ENCODE measurements around the gene JAG1. TPM values are rescaled to one million over a fixed set of nuclear protein-coding genes. Genes with fewer than 3 reads are reported as not detected.

Gene JAG1
- total RNA-seq, 6 donors from 2014 or later, result 37.7 to 57.4 (median 47.0) TPM

DNA sequence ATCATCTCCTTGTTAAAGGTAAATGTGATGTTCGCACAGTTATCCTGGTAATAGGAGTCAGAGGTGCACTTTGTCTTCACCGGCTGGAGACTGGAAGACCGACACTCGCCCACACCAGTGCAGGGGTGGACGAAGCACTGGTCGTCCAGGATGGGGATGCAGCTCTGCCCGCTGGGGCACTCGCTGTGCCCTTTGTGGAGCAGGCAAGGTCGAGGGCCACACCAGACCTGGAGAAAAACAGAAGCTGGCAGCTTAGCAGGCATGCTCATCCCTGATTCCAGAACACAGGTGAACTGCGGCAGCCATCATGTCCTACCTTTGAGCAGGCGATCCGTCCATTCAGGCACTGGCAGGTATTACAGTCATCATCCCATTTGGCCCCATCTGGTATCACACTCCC, 32.3 kb downstream of the JAG1 start:
- H3K4me1 ChIP-seq, result peaks cover 12 to 24% (median 21%) of the 10 kb centered on the region in 4 donors
- H3K27me3 ChIP-seq, result no peaks in the 10 kb centered on the region
- H3K36me3 ChIP-seq, result peaks cover 45 to 89% (median 74%) of the 10 kb centered on the region in 4 donors
- H3K9me3 ChIP-seq, result no peaks in the 10 kb centered on the region
- DNase-seq (peak in 1 of 2 donors; percentile 41), ATAC-seq (ENCODE audit: low FRiP score in 2 of 2) (no peak)
- TF ChIP-seq POLR2A (IDR thresholded peaks at IDR 0.05) (no peak), EP300 (IDR thresholded peaks at IDR 0.05) (no peak), POLR2AphosphoS5 (IDR thresholded peaks at IDR 0.05) (no peak)
- TF ChIP-seq, protein P1, sequence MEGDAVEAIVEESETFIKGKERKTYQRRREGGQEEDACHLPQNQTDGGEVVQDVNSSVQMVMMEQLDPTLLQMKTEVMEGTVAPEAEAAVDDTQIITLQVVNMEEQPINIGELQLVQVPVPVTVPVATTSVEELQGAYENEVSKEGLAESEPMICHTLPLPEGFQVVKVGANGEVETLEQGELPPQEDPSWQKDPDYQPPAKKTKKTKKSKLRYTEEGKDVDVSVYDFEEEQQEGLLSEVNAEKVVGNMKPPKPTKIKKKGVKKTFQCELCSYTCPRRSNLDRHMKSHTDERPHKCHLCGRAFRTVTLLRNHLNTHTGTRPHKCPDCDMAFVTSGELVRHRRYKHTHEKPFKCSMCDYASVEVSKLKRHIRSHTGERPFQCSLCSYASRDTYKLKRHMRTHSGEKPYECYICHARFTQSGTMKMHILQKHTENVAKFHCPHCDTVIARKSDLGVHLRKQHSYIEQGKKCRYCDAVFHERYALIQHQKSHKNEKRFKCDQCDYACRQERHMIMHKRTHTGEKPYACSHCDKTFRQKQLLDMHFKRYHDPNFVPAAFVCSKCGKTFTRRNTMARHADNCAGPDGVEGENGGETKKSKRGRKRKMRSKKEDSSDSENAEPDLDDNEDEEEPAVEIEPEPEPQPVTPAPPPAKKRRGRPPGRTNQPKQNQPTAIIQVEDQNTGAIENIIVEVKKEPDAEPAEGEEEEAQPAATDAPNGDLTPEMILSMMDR (IDR thresholded peaks at IDR 0.05), result no peak
- WGBS, 2 donors, result 89 to 93% methylated on average over 8 to 9 of the region's 12 CpGs
- H3K4me3 ChIP-seq, result no peak overlapping the region
- no peak overlapping the region for H3K27ac ChIP-seq

DNA sequence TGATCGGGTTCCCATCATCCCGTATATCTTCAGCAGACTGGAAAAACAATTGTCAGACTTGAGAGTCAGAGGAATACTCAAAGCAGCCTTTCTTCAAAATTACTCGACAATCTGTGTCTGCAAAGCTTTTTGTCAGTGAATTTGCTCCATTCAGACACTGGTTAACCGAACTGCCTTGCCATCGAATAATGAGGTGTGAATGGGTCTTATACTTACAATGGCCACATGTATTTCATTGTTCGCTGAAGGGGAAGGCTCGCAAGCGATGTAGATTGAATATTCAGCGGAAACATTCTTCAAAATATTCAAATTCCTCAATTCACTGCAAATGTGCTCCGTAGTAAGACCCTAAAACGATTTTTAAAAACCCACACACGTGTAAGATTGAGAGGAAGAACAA, 32.9 kb downstream of the JAG1 start:
- TF ChIP-seq EP300 (IDR thresholded peaks at IDR 0.05) (no peak), POLR2AphosphoS5 (IDR thresholded peaks at IDR 0.05) (no peak), POLR2A (IDR thresholded peaks at IDR 0.05) (no peak)
- TF ChIP-seq, protein P1 (IDR thresholded peaks at IDR 0.05), result no peak
- peaks cover 45 to 83% (median 68%) of the 10 kb centered on the region in 4 donors for H3K36me3 ChIP-seq
- no peak for ATAC-seq (ENCODE audit: low FRiP score in 2 of 2)
- no peak for DNase-seq
- no peaks in the 10 kb centered on the region for H3K27me3 ChIP-seq
- no peaks in the 10 kb centered on the region for H3K9me3 ChIP-seq
- H3K27ac ChIP-seq, result peak overlapping the region in 1 of 4 donors; percentile 48
- H3K4me3 ChIP-seq, result no peak overlapping the region
- 91% methylated on average over 12 of the region's 12 CpGs for WGBS, 2 donors
- peaks cover 13 to 30% (median 27%) of the 10 kb centered on the region in 4 donors for H3K4me1 ChIP-seq

DNA sequence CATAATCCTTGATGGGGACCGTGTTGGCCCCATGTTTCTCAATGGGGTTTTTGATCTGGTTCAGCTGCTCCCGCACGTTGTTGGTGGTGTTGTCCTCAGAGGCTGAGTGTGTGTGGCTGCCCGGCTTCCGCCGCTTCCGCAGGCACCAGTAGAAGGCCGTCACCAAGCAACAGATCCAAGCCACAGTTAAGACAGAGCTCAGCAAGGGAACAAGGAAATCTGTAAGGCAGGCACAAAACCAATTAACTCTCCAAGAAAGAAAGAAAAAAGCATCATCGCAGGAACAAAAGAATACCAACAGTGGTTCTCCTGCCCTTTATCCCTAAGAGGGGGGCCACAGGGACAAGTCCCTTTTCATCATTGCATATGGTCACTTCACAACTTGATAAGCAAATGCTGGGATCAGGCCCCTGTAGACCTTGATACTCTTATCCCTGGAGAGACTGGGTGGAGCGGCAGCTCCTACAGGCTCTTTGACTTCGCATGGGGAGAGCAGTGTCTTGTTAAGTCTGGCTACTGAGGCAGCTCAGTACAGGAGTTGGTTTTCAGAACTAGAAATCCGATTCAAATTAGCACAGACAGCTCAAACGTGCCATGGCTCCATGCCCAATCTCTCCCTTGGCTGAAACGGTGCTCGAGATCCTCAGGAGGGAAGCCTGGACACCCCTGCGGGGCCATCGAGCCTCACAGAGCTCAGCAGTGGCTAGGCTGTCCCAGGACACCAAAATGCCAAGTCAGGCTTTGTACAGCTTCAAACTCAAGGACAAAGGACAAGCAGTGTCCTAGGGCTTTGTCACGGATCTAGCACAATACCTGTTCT, 33.9 kb downstream of the JAG1 start:
- H3K27ac ChIP-seq, result peak overlapping the region in 2 of 4 donors; percentile 26 to 48
- H3K27me3 ChIP-seq, result no peaks in the 10 kb centered on the region
- WGBS, 2 donors, result 74 to 83% methylated on average over 18 of the region's 18 CpGs
- H3K9me3 ChIP-seq, result no peaks in the 10 kb centered on the region
- ATAC-seq (ENCODE audit: low FRiP score in 2 of 2) (no peak), DNase-seq (peak in 1 of 2 donors; percentile 33)
- H3K36me3 ChIP-seq, result peaks cover 39 to 73% (median 59%) of the 10 kb centered on the region in 4 donors
- no peak overlapping the region for H3K4me3 ChIP-seq
- H3K4me1 ChIP-seq, result peaks cover 13 to 29% (median 25%) of the 10 kb centered on the region in 4 donors
- no peak for TF ChIP-seq POLR2AphosphoS5 (IDR thresholded peaks at IDR 0.05)
- TF ChIP-seq, protein P1 (IDR thresholded peaks at IDR 0.05), result no peak
- no peak for TF ChIP-seq EP300 (IDR thresholded peaks at IDR 0.05)
- no peak for TF ChIP-seq POLR2A (IDR thresholded peaks at IDR 0.05)

DNA sequence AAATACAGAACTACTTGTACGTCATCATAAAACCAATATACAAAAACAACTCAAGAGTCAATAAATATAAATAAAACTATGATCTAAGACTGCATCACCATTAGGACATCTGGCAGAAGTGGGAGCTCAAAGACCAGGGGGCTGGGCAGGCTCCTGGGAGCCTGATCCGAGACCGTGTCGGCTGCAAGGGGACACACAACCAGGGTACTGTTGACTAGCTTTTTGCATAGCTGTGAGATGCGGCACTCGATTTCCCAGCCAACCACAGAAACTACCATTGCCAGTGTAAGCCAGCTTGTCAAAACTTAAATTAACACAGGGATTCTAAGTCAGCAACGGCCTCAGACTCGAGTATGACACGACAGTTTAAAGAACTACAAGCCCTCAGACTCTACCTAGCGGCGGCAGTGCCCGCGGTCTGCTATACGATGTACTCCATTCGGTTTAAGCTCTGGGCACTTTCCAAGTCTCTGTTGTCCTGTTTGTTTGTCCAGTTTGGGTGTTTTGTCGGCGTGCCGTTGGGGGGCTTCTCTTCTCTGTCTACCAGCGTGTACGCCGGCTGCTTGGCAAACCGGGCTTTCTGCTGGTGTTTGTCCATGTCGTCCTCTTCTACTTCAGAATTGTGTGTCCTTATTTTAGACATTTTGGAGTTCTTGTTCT, 34.6 kb downstream of the JAG1 start:
- Histone ChIP-seq H3K27me3 (no peaks in the 10 kb centered on the region), H3K4me1 (peaks cover 13 to 24% (median 20%) of the 10 kb centered on the region in 4 donors), H3K9me3 (no peaks in the 10 kb centered on the region), H3K4me3 (no peak overlapping the region), H3K36me3 (peaks cover 36 to 66% (median 52%) of the 10 kb centered on the region in 4 donors), H3K27ac (peak overlapping the region in 2 of 4 donors; percentile 26 to 48)
- ATAC-seq (ENCODE audit: low FRiP score in 2 of 2) (no peak), DNase-seq (no peak)
- WGBS, 2 donors, result 87 to 91% methylated on average over 23 of the region's 23 CpGs
- TF ChIP-seq, protein P1 (IDR thresholded peaks at IDR 0.05), result no peak
- no peak for TF ChIP-seq POLR2A (IDR thresholded peaks at IDR 0.05)
- no peak for TF ChIP-seq POLR2AphosphoS5 (IDR thresholded peaks at IDR 0.05)
- TF ChIP-seq EP300 (IDR thresholded peaks at IDR 0.05), result no peak

Data from upper lobe of left lung (tissue), 6 donors.